GM12878 (cell line): Measurements from ENCODE around the gene ASB7. TPM values are rescaled to one million over a fixed set of nuclear protein-coding genes. Genes with fewer than 3 reads are reported as not detected.
A peak's percentile ranks its signal among the peaks of the same experiment; 100 is the strongest.

Experiments
- ATF3 ChIP-seq: IDR thresholded peaks from 2 replicates; pipeline ENCODE4 v1.6.1; 2011; ENCODE audit warnings: low read depth, mild to moderate bottlenecking, low read length, moderate library complexity, borderline replicate concordance; ENCODE audit errors: extremely low read depth
- BACH1 ChIP-seq: fragments of 450-650 bp; IDR thresholded peaks from 2 replicates; pipeline ENCODE4 v1.6.1; 2017; ENCODE audit warnings: mild to moderate bottlenecking, borderline replicate concordance
- CBFB ChIP-seq: IDR thresholded peaks from 2 replicates; pipeline ENCODE4 v1.6.1; 2016; ENCODE audit warnings: antibody characterized with exemption, low read depth
- DPF2 ChIP-seq: fragments of 450-650 bp; IDR thresholded peaks from 2 replicates; pipeline ENCODE4 v1.6.1; 2017; ENCODE audit warnings: mild to moderate bottlenecking
- E4F1 ChIP-seq: fragments of 450-650 bp; IDR thresholded peaks from 2 replicates; pipeline ENCODE4 v1.6.1; 2018; ENCODE audit warnings: borderline replicate concordance, mild to moderate bottlenecking; ENCODE audit not compliant: partially characterized antibody
- GATAD2B ChIP-seq: fragments of 450-650 bp; conservative IDR thresholded peaks from 2 replicates; pipeline ENCODE4 v1.6.1; 2017; ENCODE audit warnings: low read depth, mild to moderate bottlenecking, moderate library complexity
- IRF3 ChIP-seq: fragments of 450-650 bp; IDR thresholded peaks from 2 replicates; pipeline ENCODE4 v1.6.1; 2014; ENCODE audit warnings: mild to moderate bottlenecking
- IRF4 ChIP-seq: IDR thresholded peaks from 2 replicates; pipeline ENCODE4 v1.6.1; 2011; ENCODE audit warnings: low read depth, low read length
- KLF5 ChIP-seq: fragments of 450-650 bp; IDR thresholded peaks from 2 replicates; pipeline ENCODE4 v1.6.1; 2014; ENCODE audit warnings: mild to moderate bottlenecking; ENCODE audit not compliant: partially characterized antibody
- MEF2A ChIP-seq: IDR thresholded peaks from 2 replicates; pipeline ENCODE4 v1.6.1; 2011; ENCODE audit warnings: low read depth, mild to moderate bottlenecking, low read length, moderate library complexity; ENCODE audit not compliant: insufficient read depth
- MLLT1 ChIP-seq: fragments of 450-650 bp; IDR thresholded peaks from 2 replicates; pipeline ENCODE4 v1.6.1; 2016; ENCODE audit warnings: mild to moderate bottlenecking
- NBN ChIP-seq: fragments of 450-650 bp; IDR thresholded peaks from 2 replicates; pipeline ENCODE4 v1.6.1; 2016
- NR2C1 ChIP-seq: fragments of 450-650 bp; IDR thresholded peaks from 2 replicates; pipeline ENCODE4 v1.6.1; 2017; ENCODE audit warnings: antibody characterized with exemption, mild to moderate bottlenecking, moderate library complexity
- NRF1 ChIP-seq: conservative IDR thresholded peaks from 2 replicates; pipeline ENCODE4 v1.6.1; 2011; ENCODE audit warnings: mild to moderate bottlenecking, low read depth, low read length, improper control_type of control experiment
- PKNOX1 ChIP-seq: fragments of 450-650 bp; IDR thresholded peaks from 2 replicates; pipeline ENCODE4 v1.6.1; 2016; ENCODE audit warnings: mild to moderate bottlenecking
- RFX5 ChIP-seq: IDR thresholded peaks from 2 replicates; pipeline ENCODE4 v1.6.1; 2011; ENCODE audit warnings: low read depth, low read length, improper control_type of control experiment
- RUNX3 ChIP-seq: IDR thresholded peaks from 2 replicates; pipeline ENCODE4 v1.6.1; 2012; ENCODE audit warnings: low read length, inconsistent platforms
- SIX5 ChIP-seq: IDR thresholded peaks from 2 replicates; pipeline ENCODE4 v1.6.1; 2011; ENCODE audit warnings: mild to moderate bottlenecking, low read depth, low read length, moderate library complexity; ENCODE audit not compliant: severe bottlenecking
- SMAD5 ChIP-seq: IDR thresholded peaks from 2 replicates; pipeline ENCODE4 v1.6.1; 2016; ENCODE audit warnings: antibody characterized with exemption, low read depth
- SP1 ChIP-seq: IDR thresholded peaks from one replicate; pipeline ENCODE4 v1.6.1; 2011; ENCODE audit warnings: low read depth, low read length
- SPI1 ChIP-seq: IDR thresholded peaks from 2 replicates; pipeline ENCODE4 v1.6.1; 2011; ENCODE audit warnings: low read depth, mild to moderate bottlenecking, low read length, moderate library complexity, borderline replicate concordance; ENCODE audit not compliant: insufficient read depth
- TAF1 ChIP-seq: IDR thresholded peaks from 2 replicates; pipeline ENCODE4 v1.6.1; 2011; ENCODE audit warnings: mild to moderate bottlenecking, low read depth, low read length, borderline replicate concordance
- WRNIP1 ChIP-seq: IDR thresholded peaks from 2 replicates; pipeline ENCODE4 v1.6.1; 2011; ENCODE audit warnings: low read depth, low read length, improper control_type of control experiment, borderline replicate concordance
- YY1 ChIP-seq: IDR thresholded peaks from 2 replicates; pipeline ENCODE4 v1.6.1; 2011; ENCODE audit warnings: low read depth, mild to moderate bottlenecking, low read length
- ZNF207 ChIP-seq: fragments of 450-650 bp; IDR thresholded peaks from 2 replicates; pipeline ENCODE4 v1.6.1; 2014; ENCODE audit warnings: antibody characterized with exemption, mild to moderate bottlenecking, borderline replicate concordance
- polyA plus RNA-seq, 11 experiments: library from polyadenylated mRNA; depleted of rRNA in 4 of 11; unstranded in 6 of 11; stranded (reverse) in 5 of 11; fragments of >200 nt; fragmentation: Nextera tagmentation in 4 of 11; fragmentation: Illumina TruSeq in 1 of 11; extraction: Ambion mirVana in 4 of 11; extraction: Trizol in 1 of 11; gene quantifications; 1 replicate in 1 of 11; 2 replicates in 10 of 11; pipeline versions ENCODE4 v1.2.1 to v1.2.3, GENCODE V29; 2011 to 2016; ENCODE audit warnings: inconsistent platforms in 2 of 11, missing spikeins in 2 of 11, low read depth in 1 of 11
- total RNA-seq, 4 experiments: library from RNA; depleted of rRNA in 3 of 4; stranded (reverse); fragments of >200 nt in 3 of 4; fragmentation: Illumina TruSeq in 1 of 4; extraction: Trizol in 1 of 4; gene quantifications; 2 replicates each; pipeline versions ENCODE4 v1.2.1 to v1.2.3, GENCODE V29; 2013 to 2021

ASB7 gene
- total and polyA plus RNA-seq, 10 of the 15 experiments (the other 5 are each of a cell fraction or from before 2014, with no cell fraction given) = 2.7 to 13.9 (median 8.6) TPM

GRCh38 chr15:100602064-100602822, at the start of gene ASB7, which contains the start of gene LINS1 (continued):
- TF ChIP-seq RFX5 (peak; percentile 60), SIX5 (peak; percentile 9), SMAD5 (no peak), MEF2A (0 out of 2 replicates have a peak, but pooled peaks have one; percentile 22), PKNOX1 (peak; percentile 76; the same call in 1 of the 2 replicates), KLF5 (peak; percentile 49), DPF2 (peak; percentile 80), MLLT1 (no peak), CBFB (peak; percentile 53; the same call in 1 of the 2 replicates), BACH1 (0 out of 2 replicates have a peak, but pooled peaks have one; percentile 52), GATAD2B (peak; percentile 79), TAF1 (peak; percentile 48; the same call in 1 of the 2 replicates), YY1 (peak; percentile 95), NBN (peak; percentile 10; the same call in 1 of the 2 replicates), ATF3 (peak; percentile 58; the same call in 1 of the 2 replicates), SPI1 (peak; percentile 92), E4F1 (peak; percentile 100), SP1 (peak; percentile 69), NRF1 (peak; percentile 98), WRNIP1 (no peak), ZNF207 (peak; percentile 27; the same call in 1 of the 2 replicates), NR2C1 (peak; percentile 92), RUNX3 (peak; percentile 48), IRF3 (no peak), IRF4 (0 out of 2 replicates have a peak, but pooled peaks have one; percentile 12)
